GM19467 (cell line): ENCODE measurements around the gene APOA1.
A peak's percentile ranks its signal among the peaks of the same experiment; 100 is the strongest.

Experiments used
- ATAC-seq: cut with Tn5 transposase; IDR thresholded peaks from one replicate; pipeline ENCODE4 v1.9.1; 2021; ENCODE audit warnings: mild to moderate bottlenecking, moderate library complexity; ENCODE audit not compliant: unreplicated experiment

The APOA1 gene

GRCh38 chr11:116859175-116859574 lies 21.8 kb upstream of the APOA1 start:
- no peak for ATAC-seq

GRCh38 chr11:116857936-116858335 lies 20.5 kb upstream of the APOA1 start:
- ATAC-seq = no peak

- ATAC-seq = no peak
Observed at GRCh38 chr11:116857316-116857715, 19.9 kb upstream of the APOA1 start.

GRCh38 chr11:116856423-116856822 lies 19.0 kb upstream of the APOA1 start:
- no peak for ATAC-seq

GRCh38 chr11:116855413-116855812 lies 18.0 kb upstream of the APOA1 start:
- ATAC-seq = no peak

- ATAC-seq = peak; percentile 81
Observed at GRCh38 chr11:116853461-116854073, 16.1 kb upstream of the APOA1 start.

GRCh38 chr11:116852261-116853031 lies 15.0 kb upstream of the APOA1 start:
- no peak for ATAC-seq

GRCh38 chr11:116851626-116852025 lies 14.2 kb upstream of the APOA1 start:
- ATAC-seq = no peak

GRCh38 chr11:116849486-116849885 lies 12.1 kb upstream of the APOA1 start:
- ATAC-seq = no peak

GRCh38 chr11:116849060-116849459 lies 11.6 kb upstream of the APOA1 start:
- no peak for ATAC-seq

- no peak for ATAC-seq
Observed at GRCh38 chr11:116847612-116848011, 10.2 kb upstream of the APOA1 start.

GRCh38 chr11:116844722-116845121 lies 7.3 kb upstream of the APOA1 start:
- ATAC-seq = no peak

- ATAC-seq = no peak
Observed at GRCh38 chr11:116843661-116844060, 6.2 kb upstream of the APOA1 start.

- ATAC-seq = no peak
Observed at GRCh38 chr11:116842909-116843308, 5.5 kb upstream of the APOA1 start.

GRCh38 chr11:116842117-116842516 lies 4.7 kb upstream of the APOA1 start:
- no peak for ATAC-seq

- ATAC-seq = no peak
Observed at GRCh38 chr11:116840746-116841296, 3.4 kb upstream of the APOA1 start.

- ATAC-seq = no peak
Observed at GRCh38 chr11:116840224-116840745, 2.9 kb upstream of the APOA1 start.

- ATAC-seq = no peak
Observed at GRCh38 chr11:116838321-116839084, 1.1 kb upstream of the APOA1 start.

- ATAC-seq = no peak
Observed at GRCh38 chr11:116836632-116836991, 810 bp downstream of the APOA1 start.

GRCh38 chr11:116835791-116836631 lies 1.4 kb downstream of the APOA1 start:
- peak; percentile 76 for ATAC-seq
